ENCODE results near the gene NCAM2. TPM values are rescaled to one million over a fixed set of nuclear protein-coding genes. Genes with fewer than 3 reads are reported as not detected.

Gene NCAM2
- total RNA-seq, 1 experiment from 2014 or later, result not detected

- ChIA-PET POLR2A (no interaction called here), CTCF (no interaction called here), RAD21 (ENCODE audit: low non-redundant PET in 1 of 2, low total read pairs in 2 of 2, uncharacterized antibody in 2 of 2, unreplicated experiment in 2 of 2) (no interaction called here)
- no peaks in the 10 kb centered on the region for H3K4me1 ChIP-seq (ENCODE audit: control insufficient read depth in 1 of 2, insufficient read depth in 2 of 2, low read length in 2 of 2)
- TF ChIP-seq SIN3A (IDR thresholded peaks at IDR 0.05; ENCODE audit: low read depth), result no peak
- TF ChIP-seq TCF7L2 (IDR thresholded peaks at IDR 0.05; ENCODE audit: borderline replicate concordance, extremely low read depth, insufficient read depth, insufficient read length), result no peak
- H3K27me3 ChIP-seq (ENCODE audit: insufficient read depth, low read length), result no peaks in the 10 kb centered on the region
- H3K4me3 ChIP-seq (replicated peaks in 1 of 2; ENCODE audit: low read depth in 1 of 2, low read length in 2 of 2), result no peak overlapping the region
- H3K36me3 ChIP-seq (ENCODE audit: control insufficient read depth in 1 of 2, insufficient read depth in 2 of 2, low read length in 2 of 2), result no peaks in the 10 kb centered on the region
- H3K27ac ChIP-seq (ENCODE audit: low read depth, low read length), result no peak overlapping the region
- no peak overlapping the region for H3K9ac ChIP-seq (ENCODE audit: low read length)
- no TSS peak for BruUV-seq (replicated peaks)
- no peaks in the 10 kb centered on the region for H4K20me1 ChIP-seq (ENCODE audit: insufficient read depth)
- no peak for ATAC-seq
- H2AFZ ChIP-seq (ENCODE audit: low read depth, low read length, poor library complexity, severe bottlenecking), result no peak overlapping the region
- H3K9me2 ChIP-seq (ENCODE audit: insufficient read depth), result no peaks in the 10 kb centered on the region
- DNase-seq (ENCODE audit: low read depth, low spot score), result no peak
- H3K4me2 ChIP-seq (ENCODE audit: low read length), result no peak overlapping the region
- H3K9me3 ChIP-seq (ENCODE audit: control insufficient read depth in 1 of 2, insufficient read depth in 1 of 2, low read depth in 1 of 2, low read length in 2 of 2), result peaks cover 15 to 33% of the 10 kb centered on the region in 2 experiments; a peak in 3 of 4 replicates
- intact Hi-C loops (cut with micrococcal nuclease), result no loop called here
- no peaks in the 10 kb centered on the region for H3K79me2 ChIP-seq (ENCODE audit: insufficient read depth, low read length)
Observed at GRCh38 chr21:21102896-21103295, 104.7 kb downstream of the NCAM2 start.

GRCh38 chr21:21103692-21104091 lies 105.5 kb downstream of the NCAM2 start:
- H3K27ac ChIP-seq (ENCODE audit: low read depth, low read length), result no peak overlapping the region
- no TSS peak for BruUV-seq (replicated peaks)
- ChIA-PET RAD21 (ENCODE audit: low non-redundant PET in 1 of 2, low total read pairs in 2 of 2, uncharacterized antibody in 2 of 2, unreplicated experiment in 2 of 2) (no interaction called here), POLR2A (no interaction called here), CTCF (no interaction called here)
- no peak overlapping the region for H2AFZ ChIP-seq (ENCODE audit: low read depth, low read length, poor library complexity, severe bottlenecking)
- TF ChIP-seq ELF1 (IDR thresholded peaks at IDR 0.05; ENCODE audit: borderline replicate concordance, low read depth), result no peak
- TF ChIP-seq CEBPB (IDR thresholded peaks at IDR 0.05; ENCODE audit: low read depth), result no peak
- TF ChIP-seq SIN3A (IDR thresholded peaks at IDR 0.05; ENCODE audit: low read depth), result no peak
- no peaks in the 10 kb centered on the region for H4K20me1 ChIP-seq (ENCODE audit: insufficient read depth)
- H3K4me3 ChIP-seq (replicated peaks in 1 of 2; ENCODE audit: low read depth in 1 of 2, low read length in 2 of 2), result no peak overlapping the region
- no peaks in the 10 kb centered on the region for H3K36me3 ChIP-seq (ENCODE audit: control insufficient read depth in 1 of 2, insufficient read depth in 2 of 2, low read length in 2 of 2)
- intact Hi-C loops (cut with micrococcal nuclease), result no loop called here
- no peak overlapping the region for H3K4me2 ChIP-seq (ENCODE audit: low read length)
- H3K4me1 ChIP-seq (ENCODE audit: control insufficient read depth in 1 of 2, insufficient read depth in 2 of 2, low read length in 2 of 2), result no peaks in the 10 kb centered on the region
- H3K9me3 ChIP-seq (ENCODE audit: control insufficient read depth in 1 of 2, insufficient read depth in 1 of 2, low read depth in 1 of 2, low read length in 2 of 2), result peaks cover 15 to 30% of the 10 kb centered on the region in 2 experiments; a peak in 2 of 4 replicates
- H3K79me2 ChIP-seq (ENCODE audit: insufficient read depth, low read length), result no peaks in the 10 kb centered on the region
- DNase-seq (ENCODE audit: low read depth, low spot score), result no peak
- H3K9me2 ChIP-seq (ENCODE audit: insufficient read depth), result no peaks in the 10 kb centered on the region
- no peak overlapping the region for H3K9ac ChIP-seq (ENCODE audit: low read length)
- no peak for ATAC-seq
- H3K27me3 ChIP-seq (ENCODE audit: insufficient read depth, low read length), result no peaks in the 10 kb centered on the region

Measured in HCT116 (cell line).